SK-N-SH (cell line): ENCODE measurements around the gene FLACC1. TPM values are rescaled to one million over a fixed set of nuclear protein-coding genes. Genes with fewer than 3 reads are reported as not detected.

Experiments used
- CTCF ChIA-PET: fragments of 300-600, 350-600 bp; formaldehyde crosslinking; extraction: SDS; loops from one replicate; lab custom pipeline; 2021; lab: Yijun Ruan, JAX
- POLR2A ChIA-PET: fragments of 350-600 bp; sonication (Branson Sonifier 250); formaldehyde crosslinking; extraction: SDS; loops from one replicate; lab custom pipeline; 2020; ENCODE audit warnings: antibody characterized with exemption, inconsistent platforms; lab: Yijun Ruan, JAX
- DNase-seq: peaks from one replicate; pipeline ENCODE4 v3.0.0; 2012
- H2AFZ ChIP-seq: fragments of 200-600 bp; sonication (generic); 2 replicates; pipeline ENCODE4 v1.8.1; 2016; ENCODE audit warnings: antibody characterized with exemption, mild to moderate bottlenecking, low read depth
- H3F3A ChIP-seq: fragments of 200-600 bp; sonication (generic); replicated peaks from 2 replicates; pipeline ENCODE3; 2016; ENCODE audit warnings: antibody characterized with exemption, mild to moderate bottlenecking; ENCODE audit not compliant: insufficient read depth
- H3K27ac ChIP-seq, 2 experiments: fragments of 200-500 bp in 1 of 2; fragments of 200-600 bp in 1 of 2; sonication (Bioruptor generic) in 1 of 2; sonication (generic), shearing (Covaris generic) in 1 of 2; 2 replicates each; pipeline versions ENCODE4 v1.5.1 to v1.6.1; 2014 to 2016; ENCODE audit warnings: low read depth in 2 of 2, inconsistent platforms in 1 of 2, low read length in 1 of 2, mild to moderate bottlenecking in 1 of 2, mixed read lengths in 1 of 2
- H3K27me3 ChIP-seq: fragments of 200-600 bp; sonication (generic), shearing (Covaris generic); 2 replicates; pipeline ENCODE4 v1.6.1; 2016; ENCODE audit warnings: mixed run types; ENCODE audit not compliant: insufficient read depth
- H3K36me3 ChIP-seq, 2 experiments: fragments of 200-500 bp in 1 of 2; fragments of 200-600 bp in 1 of 2; sonication (Bioruptor generic) in 1 of 2; sonication (generic) in 1 of 2; replicated peaks in 1 of 2; 2 replicates each; pipeline versions ENCODE3 to v1.5.1; 2014 to 2016; ENCODE audit warnings: low read length in 1 of 2, mild to moderate bottlenecking in 1 of 2; ENCODE audit not compliant: insufficient read depth in 2 of 2, control insufficient read depth in 1 of 2
- H3K4me1 ChIP-seq, 2 experiments: fragments of 200-500 bp in 1 of 2; fragments of 200-600 bp in 1 of 2; sonication (Bioruptor generic) in 1 of 2; sonication (generic), shearing (Covaris generic) in 1 of 2; 2 replicates each; pipeline versions ENCODE4 v1.5.1 to v1.6.1; 2014 to 2016; ENCODE audit warnings: low read depth in 1 of 2, low read length in 1 of 2, mixed run types in 1 of 2; ENCODE audit not compliant: insufficient read depth in 2 of 2, control insufficient read depth in 1 of 2
- H3K4me2 ChIP-seq: fragments of 200-600 bp; sonication (generic), shearing (Covaris generic); 2 replicates; pipeline ENCODE4 v1.6.1; 2017; ENCODE audit warnings: mixed run types
- H3K4me3 ChIP-seq, 2 experiments: fragments of 200-500 bp in 1 of 2; fragments of 200-600 bp in 1 of 2; sonication (Bioruptor generic) in 1 of 2; sonication (generic), shearing (Covaris generic) in 1 of 2; 2 replicates each; pipeline versions ENCODE4 v1.5.1 to v1.8.1; 2014 to 2016; ENCODE audit warnings: low read depth in 2 of 2, inconsistent platforms in 1 of 2, low read length in 1 of 2, mild to moderate bottlenecking in 1 of 2, mixed read lengths in 1 of 2, moderate library complexity in 1 of 2
- H3K79me2 ChIP-seq: fragments of 200-600 bp; sonication (generic); 2 replicates; pipeline ENCODE4 v1.8.1; 2017; ENCODE audit warnings: mild to moderate bottlenecking; ENCODE audit not compliant: insufficient read depth
- H3K9ac ChIP-seq: fragments of 200-600 bp; sonication (generic); 2 replicates; pipeline ENCODE4 v1.6.1; 2017; ENCODE audit warnings: mixed run types
- H3K9me2 ChIP-seq: fragments of 200-600 bp; sonication (generic); 2 replicates; pipeline ENCODE4 v1.6.1; 2017; ENCODE audit warnings: mixed run types
- H3K9me3 ChIP-seq: fragments of 200-600 bp; sonication (generic); 2 replicates; pipeline ENCODE4 v1.6.1; 2017; ENCODE audit warnings: mixed run types, mild to moderate bottlenecking, moderate library complexity
- H4K20me1 ChIP-seq: fragments of 200-600 bp; sonication (generic); 2 replicates; pipeline ENCODE4 v1.6.1; 2017; ENCODE audit warnings: mild to moderate bottlenecking, mixed run types; ENCODE audit not compliant: insufficient read depth
- EP300 ChIP-seq, 2 experiments: IDR thresholded peaks; 2 replicates each; pipeline versions ENCODE4 v1.4.0 to v1.6.1; 2012; ENCODE audit warnings: borderline replicate concordance in 1 of 2, low read depth in 1 of 2, low read length in 1 of 2
- EZH2phosphoT487 ChIP-seq: fragments of 200-600 bp; sonication (generic); IDR thresholded peaks from 2 replicates; pipeline ENCODE4 v1.6.1; 2017; ENCODE audit warnings: low read depth, mixed run types, mild to moderate bottlenecking, antibody characterized with exemption, moderate library complexity, borderline replicate concordance
- FOSL2 ChIP-seq: IDR thresholded peaks from 2 replicates; pipeline ENCODE4 v1.4.0; 2012; ENCODE audit warnings: low read depth, mild to moderate bottlenecking, moderate library complexity, borderline replicate concordance
- FOXJ3 ChIP-seq: sonication (generic); formaldehyde crosslinking; IDR thresholded peaks from 2 replicates; pipeline ENCODE4 v1.5.1; 2020; ENCODE audit warnings: mild to moderate bottlenecking, missing genetic modification reagents
- FOXM1 ChIP-seq: IDR thresholded peaks from 2 replicates; pipeline ENCODE4 v1.4.0; 2012; ENCODE audit warnings: low read depth, mild to moderate bottlenecking
- GATA2 ChIP-seq: sonication (generic); formaldehyde crosslinking; IDR thresholded peaks from 2 replicates; pipeline ENCODE4 v1.5.0; 2020; ENCODE audit warnings: mild to moderate bottlenecking, missing genetic modification reagents
- JUND ChIP-seq: IDR thresholded peaks from 2 replicates; pipeline ENCODE4 v1.4.0; 2012
- MEF2A ChIP-seq: IDR thresholded peaks from 2 replicates; pipeline ENCODE4 v1.4.0; 2012; ENCODE audit warnings: low read depth, borderline replicate concordance
- MXI1 ChIP-seq: IDR thresholded peaks from 2 replicates; pipeline ENCODE4 v1.6.1; 2012; ENCODE audit warnings: mild to moderate bottlenecking, low read depth, low read length, improper control_type of control experiment
- NFIC ChIP-seq: IDR thresholded peaks from 2 replicates; pipeline ENCODE4 v1.4.0; 2012; ENCODE audit warnings: borderline replicate concordance
- PBX3 ChIP-seq: IDR thresholded peaks from 2 replicates; pipeline ENCODE4; 2012
- POLR2AphosphoS5 ChIP-seq: IDR thresholded peaks from 2 replicates; pipeline ENCODE4 v1.6.1; 2012; ENCODE audit warnings: low read depth, low read length
- RCOR1 ChIP-seq: fragments of 150-350 bp; IDR thresholded peaks from 2 replicates; pipeline ENCODE4 v1.6.1; 2017; ENCODE audit warnings: antibody characterized with exemption, low read length
- REST ChIP-seq: IDR thresholded peaks from 2 replicates; pipeline ENCODE4 v1.6.1; 2012; ENCODE audit warnings: mild to moderate bottlenecking, low read depth, low read length, moderate library complexity
- RFX5 ChIP-seq: IDR thresholded peaks from 2 replicates; pipeline ENCODE4 v1.6.1; 2012; ENCODE audit warnings: mild to moderate bottlenecking, improper control_type of control experiment, low read length
- TAF1 ChIP-seq: IDR thresholded peaks from 2 replicates; pipeline ENCODE4 v1.6.1; 2012; ENCODE audit warnings: low read depth, mild to moderate bottlenecking, low read length, moderate library complexity, borderline replicate concordance
- TCF12 ChIP-seq: IDR thresholded peaks from 2 replicates; pipeline ENCODE4 v1.4.0; 2012
- WGBS: methylation state at CpG from one replicate; pipeline ENCODE4 v1.1.6; 2017; ENCODE audit warnings: low lambda C conversion rate; 5-methylcytosine and 5-hydroxymethylcytosine counted together
- polyA plus RNA-seq, 3 experiments: library from polyadenylated mRNA; depleted of rRNA; stranded (reverse); fragments of >200 nt; gene quantifications; 2 replicates each; pipeline ENCODE4 v1.2.3, GENCODE V29; 2012
- TF ChIP-seq, protein P1 (sequence below): IDR thresholded peaks from 2 replicates; pipeline ENCODE4 v1.4.0; 2012; ENCODE audit warnings: low read depth
- TF ChIP-seq, protein P2 (sequence below): fragments of 150-350 bp; IDR thresholded peaks from 2 replicates; pipeline ENCODE4 v1.6.1; 2017; ENCODE audit warnings: antibody characterized with exemption, low read length, low read depth, borderline replicate concordance

The FLACC1 gene
- polyA plus RNA-seq, 1 of the 3 experiments (the other 2 are of a cell fraction): 0.35 TPM

DNA sequence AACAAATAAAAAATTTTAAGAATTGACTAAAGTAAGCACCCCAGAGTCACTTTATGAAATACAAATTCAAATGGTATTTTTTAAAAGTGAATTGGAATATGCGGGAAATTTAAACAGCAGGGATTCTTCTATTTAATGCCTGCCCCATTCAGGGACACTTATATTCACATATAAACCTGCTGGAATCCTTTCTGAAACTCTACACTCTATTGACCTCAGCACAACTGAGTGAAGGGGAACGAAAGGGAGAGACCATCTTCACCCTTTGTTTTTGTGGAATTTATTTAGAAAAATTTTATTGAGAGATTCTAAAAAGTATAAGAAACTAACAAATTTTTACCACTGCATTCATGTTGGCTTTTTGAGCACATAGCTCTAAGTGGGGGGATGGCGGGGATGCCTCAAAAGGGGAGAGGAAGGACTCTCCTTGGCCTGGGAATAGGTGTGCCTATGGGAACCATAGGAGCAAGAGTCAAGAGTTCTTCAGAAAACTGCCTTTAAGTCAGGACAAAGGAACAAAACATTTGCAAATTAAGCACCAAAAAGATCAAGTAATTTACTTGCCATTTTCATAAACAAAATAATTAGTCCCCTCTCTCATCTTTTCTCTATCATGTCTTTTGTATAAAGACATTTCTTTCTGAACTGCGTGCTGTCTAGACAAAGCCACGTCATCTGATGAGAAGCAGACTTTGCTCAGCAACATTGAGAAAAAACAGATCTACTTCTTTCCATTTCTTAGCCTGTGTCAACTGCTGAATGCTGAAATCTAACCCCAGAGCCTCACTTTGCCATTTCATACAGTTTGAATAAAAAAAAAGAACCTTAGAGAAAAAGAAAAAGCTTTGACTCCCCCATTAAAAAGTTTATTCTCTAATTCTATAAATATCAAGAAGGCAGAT is 21.6 kb upstream of the FLACC1 start:
- ChIA-PET CTCF (interaction anchor here (1.2 to 1.4 kb wide), 2 partner anchors 10 to 15 kb away, joined by 3 to 8 read pairs; no protein-coding TSS in a partner anchor), POLR2A (no interaction called here)
- no peak overlapping the region for H2AFZ ChIP-seq
- H3K36me3 ChIP-seq: peaks cover 42 to 61% of the 10 kb centered on the region in 2 experiments
- H3K27me3 ChIP-seq: no peaks in the 10 kb centered on the region
- H3K9me2 ChIP-seq: no peaks in the 10 kb centered on the region
- H3K4me1 ChIP-seq: peaks cover 0 to 2% of the 10 kb centered on the region in 2 experiments; a peak in 2 of 4 replicates
- H3K4me3 ChIP-seq: no peak overlapping the region
- H3K9ac ChIP-seq: no peak overlapping the region
- H4K20me1 ChIP-seq: no peaks in the 10 kb centered on the region
- 67% methylated on average over 5 of the region's 5 CpGs for WGBS
- H3K27ac ChIP-seq: peak overlapping the region; percentile 43 to 87; a peak in 3 of 4 replicates
- no peaks in the 10 kb centered on the region; the same call in 1 of the 2 replicates for H3K9me3 ChIP-seq
- H3K79me2 ChIP-seq: no peaks in the 10 kb centered on the region
- TF ChIP-seq FOXJ3: no peak
- TF ChIP-seq FOXM1: no peak
- no peak for TF ChIP-seq GATA2 (CRISPR knock-in tag)
- peak in 1 of 2 experiments; percentile 19; a peak in 2 of 4 replicates for TF ChIP-seq EP300 (IDR thresholded peaks at IDR 0.05; ENCODE audit: borderline replicate concordance in 1 of 2, low read depth in 1 of 2, low read length in 1 of 2)
- peak; percentile 93 for TF ChIP-seq PBX3
- no peak for TF ChIP-seq MEF2A
- peak; percentile 98 for TF ChIP-seq TCF12
- no peak for TF ChIP-seq REST
- TF ChIP-seq TAF1: no peak
- TF ChIP-seq, protein P1, sequence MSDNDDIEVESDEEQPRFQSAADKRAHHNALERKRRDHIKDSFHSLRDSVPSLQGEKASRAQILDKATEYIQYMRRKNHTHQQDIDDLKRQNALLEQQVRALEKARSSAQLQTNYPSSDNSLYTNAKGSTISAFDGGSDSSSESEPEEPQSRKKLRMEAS: no peak
- TF ChIP-seq MXI1: no peak
- no peak for TF ChIP-seq NFIC
- no peak for TF ChIP-seq RFX5
- TF ChIP-seq JUND: peak; percentile 53
- no peak for TF ChIP-seq EZH2phosphoT487
- TF ChIP-seq POLR2AphosphoS5: peak; percentile 74
- TF ChIP-seq FOSL2: no peak
- no peak for TF ChIP-seq RCOR1
- TF ChIP-seq, protein P2, sequence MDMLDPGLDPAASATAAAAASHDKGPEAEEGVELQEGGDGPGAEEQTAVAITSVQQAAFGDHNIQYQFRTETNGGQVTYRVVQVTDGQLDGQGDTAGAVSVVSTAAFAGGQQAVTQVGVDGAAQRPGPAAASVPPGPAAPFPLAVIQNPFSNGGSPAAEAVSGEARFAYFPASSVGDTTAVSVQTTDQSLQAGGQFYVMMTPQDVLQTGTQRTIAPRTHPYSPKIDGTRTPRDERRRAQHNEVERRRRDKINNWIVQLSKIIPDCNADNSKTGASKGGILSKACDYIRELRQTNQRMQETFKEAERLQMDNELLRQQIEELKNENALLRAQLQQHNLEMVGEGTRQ: no peak
- peaks cover 14% of the 10 kb centered on the region for H3F3A ChIP-seq
- no peak overlapping the region for H3K4me2 ChIP-seq
- no peak for DNase-seq
